GM21717 (cell line): ENCODE measurements around the gene SPATA13.

Source experiments
- ATAC-seq: cut with Tn5 transposase; IDR thresholded peaks from one replicate; pipeline ENCODE4 v1.9.1; 2021; ENCODE audit warnings: mild to moderate bottlenecking, moderate library complexity; ENCODE audit not compliant: unreplicated experiment

SPATA13 gene

DNA sequence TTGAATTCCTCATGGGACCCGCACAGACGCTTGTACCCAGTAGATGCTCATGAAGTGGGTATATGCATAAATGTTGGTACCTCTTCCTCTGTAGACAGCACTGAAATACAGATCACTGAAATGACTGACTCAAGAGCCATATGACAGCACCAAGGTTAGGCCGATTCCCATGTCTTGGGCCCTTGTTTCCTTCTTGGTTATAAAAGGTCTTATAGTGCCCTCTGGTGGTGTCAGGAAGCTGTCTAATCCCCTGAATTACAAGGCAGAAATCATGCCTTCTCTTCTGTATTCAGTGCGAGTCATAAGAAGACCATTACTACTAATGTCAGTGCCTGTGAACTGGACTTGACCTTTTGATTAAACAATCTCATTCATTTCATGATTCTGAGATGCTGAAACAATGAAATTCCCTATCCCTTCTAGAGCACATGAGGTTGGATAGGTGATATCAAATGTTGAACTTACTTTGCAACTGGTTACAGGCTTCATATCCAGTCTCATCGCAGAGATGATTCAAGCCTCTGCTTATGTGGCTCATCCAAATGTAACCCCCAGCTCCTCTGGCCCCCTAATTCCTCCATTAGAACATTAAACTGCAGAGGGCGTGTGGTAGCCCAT is 59.7 kb downstream of the SPATA13 start:
- no peak for ATAC-seq

DNA sequence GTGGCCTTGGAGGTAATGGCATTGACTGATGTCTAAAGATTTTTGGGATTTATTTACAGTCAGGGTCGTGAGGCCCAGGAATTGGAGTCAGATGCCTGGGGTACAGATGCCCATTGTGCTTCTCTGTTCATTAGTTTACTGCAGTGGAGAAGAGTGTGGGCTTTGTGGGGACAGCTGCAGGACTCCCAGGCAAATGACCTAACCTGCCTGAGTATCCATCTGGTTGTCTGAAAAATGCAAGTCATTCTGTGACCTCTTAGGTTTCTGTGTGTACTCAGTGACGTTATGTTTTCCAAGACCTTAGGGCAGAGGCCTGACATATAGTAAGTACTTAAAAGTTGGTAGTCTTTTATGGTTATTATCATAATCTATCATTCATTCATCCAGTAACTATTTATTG is 60.5 kb downstream of the SPATA13 start:
- no peak for ATAC-seq

DNA sequence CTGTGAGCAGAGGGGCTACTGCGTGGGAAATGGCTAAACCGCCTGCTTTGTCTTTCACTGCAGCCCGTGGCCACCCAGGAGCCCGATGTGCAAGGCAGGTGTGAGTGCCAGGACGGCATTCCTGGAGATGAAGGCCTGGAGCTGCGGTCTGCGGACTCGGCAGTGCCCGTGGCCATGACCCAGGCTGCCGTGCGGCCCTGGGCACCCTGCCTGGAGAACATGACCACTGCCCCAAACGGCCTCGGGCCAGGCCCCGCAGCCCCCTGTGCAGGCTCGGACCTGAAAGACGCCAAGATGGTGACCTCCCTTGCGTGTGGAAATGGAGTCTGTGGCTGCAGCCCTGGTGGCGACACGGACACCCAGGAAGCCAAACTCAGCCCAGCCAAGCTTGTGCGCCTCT is 62.2 kb downstream of the SPATA13 start:
- ATAC-seq: no peak

DNA sequence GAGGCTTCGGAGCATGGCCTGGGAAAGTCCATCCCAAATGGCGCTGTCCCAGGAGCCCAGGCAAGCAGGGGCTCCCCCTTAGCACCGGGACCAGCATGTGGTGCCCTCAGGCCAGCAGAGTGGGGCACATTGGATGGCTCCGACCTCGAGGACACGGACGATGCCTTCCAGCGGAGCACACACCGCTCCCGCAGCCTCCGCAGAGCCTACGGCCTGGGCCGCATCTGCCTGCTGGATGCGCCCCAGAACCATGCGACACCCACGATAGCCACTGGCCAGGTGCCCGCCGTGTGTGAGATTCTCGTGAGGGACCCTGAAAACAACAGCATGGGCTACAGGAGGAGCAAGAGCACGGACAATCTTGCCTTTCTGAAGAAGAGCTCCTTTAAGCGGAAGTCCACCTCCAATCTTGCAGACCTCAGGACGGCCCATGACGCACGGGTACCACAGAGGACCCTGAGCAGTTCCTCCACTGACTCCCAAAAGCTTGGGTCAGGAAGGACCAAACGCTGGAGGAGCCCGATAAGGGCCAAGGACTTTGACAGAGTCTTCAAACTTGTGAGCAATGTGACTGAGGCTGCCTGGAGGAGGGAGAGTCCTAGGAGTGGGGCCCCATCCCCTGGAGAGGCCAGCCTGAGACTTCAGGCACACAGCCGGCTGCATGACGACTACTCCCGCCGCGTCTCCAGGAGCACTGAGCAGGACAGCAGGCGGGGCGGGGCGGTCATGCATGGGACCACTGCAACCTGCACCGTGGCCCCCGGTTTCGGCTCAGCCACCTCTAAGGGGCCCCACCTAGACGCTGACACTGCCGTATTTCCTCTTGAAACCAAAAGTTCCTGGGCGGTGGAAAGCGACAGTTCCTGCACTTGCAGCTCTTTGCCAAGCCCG is 63.1 kb downstream of the SPATA13 start:
- ATAC-seq: no peak

DNA sequence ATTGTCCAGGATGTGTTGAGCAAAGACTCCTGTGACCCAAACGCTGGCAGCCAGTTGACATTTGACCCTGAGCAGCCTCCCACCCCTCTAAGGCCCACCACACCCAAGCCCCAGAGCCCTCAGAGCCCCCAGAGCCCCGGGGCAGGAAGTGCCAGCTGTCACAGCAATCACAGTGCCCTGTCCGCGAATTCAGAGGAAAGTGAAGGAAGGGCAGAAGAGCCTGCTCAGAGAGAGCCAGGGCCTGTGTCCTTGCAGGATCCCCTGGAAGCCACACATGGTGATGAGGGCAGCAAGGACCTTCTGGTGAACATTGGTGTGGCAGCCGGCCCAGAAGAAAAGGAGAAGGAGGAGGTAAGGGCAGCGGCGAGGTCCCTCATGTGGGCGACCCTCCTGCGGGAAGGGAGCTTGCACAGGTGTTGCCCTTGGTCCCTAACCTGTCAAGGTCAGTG is 63.7 kb downstream of the SPATA13 start:
- ATAC-seq: no peak

DNA sequence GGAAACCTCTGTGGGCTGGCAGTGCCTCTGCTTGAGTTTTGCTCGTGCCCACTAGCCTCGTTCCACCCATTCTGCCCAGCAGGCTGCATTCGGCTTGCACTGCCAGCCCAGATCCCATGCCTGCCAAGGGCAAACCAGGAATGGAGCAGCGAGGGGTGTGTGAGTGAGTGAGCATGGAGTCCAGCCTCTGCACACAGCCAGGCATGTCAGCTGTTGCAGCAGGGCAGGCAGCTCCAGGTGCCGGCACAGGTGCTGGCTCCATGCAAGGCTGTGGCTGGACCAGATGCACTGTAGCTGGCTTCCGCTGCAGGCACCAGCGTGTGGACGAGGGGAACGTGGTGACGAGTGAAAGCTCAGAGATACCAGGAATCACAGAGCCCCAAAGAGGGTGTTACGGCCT is 64.5 kb downstream of the SPATA13 start:
- ATAC-seq: no peak

DNA sequence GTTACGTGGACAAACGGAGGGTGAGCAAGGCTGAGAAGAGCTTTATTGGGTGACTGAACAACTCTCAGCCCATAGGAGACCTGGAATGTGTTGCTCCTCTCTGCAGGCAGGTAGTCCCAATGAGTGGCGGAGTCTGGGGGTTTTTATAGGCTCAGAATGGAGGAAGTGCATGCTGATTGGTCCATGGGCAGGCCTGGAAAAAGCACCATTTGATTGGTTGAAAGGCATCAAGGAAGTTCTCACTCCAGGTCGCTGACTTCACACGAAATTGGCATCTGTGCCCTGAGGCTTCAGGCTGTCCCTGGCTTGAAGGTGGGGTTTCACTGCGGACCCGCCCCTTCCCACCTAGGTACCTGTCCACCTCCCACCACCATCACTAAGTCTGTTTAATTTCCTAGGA is 65.4 kb downstream of the SPATA13 start:
- ATAC-seq: no peak

DNA sequence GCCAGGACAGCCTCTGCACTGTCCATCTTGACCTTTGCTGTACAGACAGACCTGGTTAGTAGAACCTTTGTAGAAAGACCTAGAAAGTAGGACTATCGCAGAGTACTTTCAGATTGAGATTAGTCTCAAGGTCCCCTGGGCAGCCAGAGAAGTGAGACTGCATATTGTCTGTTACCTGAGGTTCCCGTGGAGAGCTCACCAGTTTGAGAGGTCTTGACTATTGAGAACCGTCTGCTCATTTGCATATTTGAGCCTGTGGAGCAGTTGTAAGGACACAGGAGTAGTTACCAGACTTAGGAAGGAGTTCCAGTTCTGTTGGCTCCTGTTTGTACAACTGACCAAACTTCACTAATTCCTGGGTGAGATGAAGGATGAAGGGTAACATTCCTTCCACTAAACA is 66.2 kb downstream of the SPATA13 start:
- no peak for ATAC-seq

DNA sequence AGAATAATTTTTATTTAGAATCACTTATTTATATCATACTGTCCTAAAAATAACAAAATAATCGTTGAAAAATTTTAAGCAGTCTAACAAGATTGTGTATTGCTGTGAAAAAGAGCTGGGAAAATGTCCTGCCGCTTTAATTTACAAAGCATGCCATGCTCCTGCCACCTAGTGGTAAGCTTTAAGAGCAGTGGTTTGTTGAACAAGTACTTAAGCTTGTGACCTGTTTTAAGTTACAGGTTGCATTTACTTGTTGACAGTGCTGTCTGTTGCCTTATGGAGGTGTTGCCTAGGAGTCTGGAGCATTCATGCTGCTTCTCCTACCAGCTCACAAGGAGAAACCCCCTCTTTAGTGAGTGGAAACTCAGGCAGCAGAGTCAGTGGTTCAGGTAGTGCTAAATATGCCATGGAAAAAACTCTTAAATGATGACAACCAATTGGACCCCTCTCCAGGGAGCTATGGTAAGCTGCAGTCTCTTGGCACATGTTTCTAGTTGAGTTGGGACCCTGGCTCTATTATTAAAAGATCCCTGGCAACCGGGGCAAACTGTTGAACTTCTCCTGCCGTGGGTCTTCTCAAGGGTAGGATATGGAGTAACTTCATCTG is 68.4 kb downstream of the SPATA13 start:
- ATAC-seq: no peak

DNA sequence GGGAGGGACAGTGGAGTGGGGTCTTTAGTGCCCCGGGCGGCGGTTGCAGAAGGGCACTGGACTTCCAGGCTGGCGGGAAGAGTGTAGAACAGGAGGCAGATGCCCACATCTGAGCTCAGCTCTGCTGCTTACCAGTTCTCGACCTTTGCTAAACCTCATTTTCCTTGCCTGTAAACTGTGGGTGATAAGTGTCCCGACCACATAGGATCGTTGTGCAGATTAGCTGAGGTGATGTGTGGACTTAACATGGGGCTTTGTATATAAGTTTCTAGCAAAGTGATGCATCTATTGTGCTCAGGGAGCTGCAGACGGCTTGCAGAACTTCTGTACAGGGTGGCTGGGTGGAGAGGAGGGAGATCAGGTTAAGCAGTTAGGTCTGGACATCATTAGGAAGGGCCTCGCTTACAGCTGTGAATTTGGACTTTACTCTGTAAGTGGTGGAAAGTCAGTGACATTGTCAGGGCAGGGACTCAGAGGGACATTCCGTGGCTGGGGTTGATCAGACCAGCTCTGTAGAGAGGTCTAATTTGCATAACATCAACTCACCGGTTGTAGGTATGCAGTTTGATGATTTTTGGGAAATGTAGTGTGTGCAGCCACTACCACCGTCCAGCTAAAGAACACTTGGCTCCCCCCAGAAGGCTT is 70.0 kb downstream of the SPATA13 start:
- no peak for ATAC-seq

DNA sequence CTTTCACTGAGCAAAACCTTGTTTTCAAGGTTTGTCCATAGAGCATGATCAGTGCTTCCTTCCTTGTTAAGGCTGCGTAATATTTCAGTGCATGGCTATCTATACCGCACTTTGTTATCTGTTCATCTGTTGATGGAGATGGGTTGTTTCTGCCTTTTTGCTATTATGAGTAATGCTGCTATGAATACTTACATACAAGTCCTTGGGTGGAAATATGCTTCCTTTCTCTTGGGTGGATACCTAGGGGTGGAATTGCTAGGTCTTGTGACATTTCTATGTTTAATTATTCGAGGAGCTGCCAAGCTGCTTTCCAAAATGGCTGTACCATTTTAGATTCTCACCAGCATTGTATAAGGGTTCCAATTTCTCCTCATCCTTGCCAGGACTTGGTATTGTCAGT is 70.9 kb downstream of the SPATA13 start:
- ATAC-seq: no peak

DNA sequence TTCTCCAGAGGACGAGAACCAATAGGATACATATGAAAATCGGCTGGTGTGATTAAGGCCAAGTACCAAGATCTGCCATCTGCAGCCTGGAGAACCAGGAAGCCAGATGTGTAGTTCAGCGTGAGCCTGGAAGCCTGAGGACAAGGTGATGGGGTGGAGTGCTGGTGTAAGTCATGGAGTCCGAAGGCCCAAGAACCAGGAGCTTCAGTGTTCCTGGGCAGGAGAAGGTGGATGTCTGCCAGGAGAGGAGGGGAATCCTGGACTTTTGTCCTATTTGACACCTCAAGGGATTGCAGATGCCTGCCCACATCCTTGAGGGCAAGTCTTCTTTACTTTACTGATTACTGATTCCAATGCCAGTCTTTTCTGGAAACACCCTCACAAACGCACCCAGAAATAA is 71.5 kb downstream of the SPATA13 start:
- ATAC-seq: no peak

DNA sequence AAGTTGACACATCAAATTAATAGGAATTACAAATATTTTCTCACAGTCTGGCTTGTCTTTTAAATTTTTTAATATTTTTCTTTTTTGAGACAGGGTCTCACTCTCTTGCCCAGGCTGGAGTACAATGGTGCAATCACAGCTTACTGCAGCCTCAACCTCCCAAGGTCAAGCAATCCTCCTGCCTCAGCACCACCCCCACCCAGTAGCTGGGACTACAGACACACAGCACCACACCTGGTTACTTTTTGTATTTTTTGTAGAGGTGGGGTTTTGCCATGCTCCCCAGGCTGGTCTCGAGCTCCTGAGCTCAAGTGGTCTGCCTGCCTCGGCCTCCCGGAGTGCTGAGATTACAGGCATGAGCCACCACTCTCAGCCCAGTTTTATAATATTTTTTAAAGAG is 72.0 kb downstream of the SPATA13 start:
- ATAC-seq: no peak

DNA sequence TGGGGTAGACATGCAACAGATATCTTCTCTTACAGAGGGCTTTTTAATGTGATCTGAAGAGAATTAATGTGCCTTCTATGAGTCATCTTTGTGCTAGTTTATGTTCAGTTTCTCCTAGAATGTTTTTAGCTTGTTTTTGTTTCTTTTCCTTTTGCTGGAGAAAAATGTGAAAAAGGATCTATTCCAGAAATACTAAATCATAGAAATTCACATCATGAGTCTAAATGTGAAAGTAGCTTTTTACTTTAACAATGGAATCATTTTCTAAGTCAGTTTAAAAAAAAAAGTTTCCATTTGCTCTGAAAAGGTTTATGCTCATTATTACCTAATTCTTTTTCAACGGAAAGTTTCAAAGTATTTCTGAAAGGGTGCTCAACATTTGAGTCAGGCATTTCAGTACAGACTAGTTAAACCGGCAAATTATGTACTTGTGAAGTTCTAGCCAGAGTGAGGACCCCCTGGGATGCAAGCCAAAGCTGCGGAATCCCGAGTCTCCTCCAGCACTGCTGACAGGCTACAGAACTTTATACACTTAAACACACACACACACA is 72.9 kb downstream of the SPATA13 start:
- no peak for ATAC-seq

DNA sequence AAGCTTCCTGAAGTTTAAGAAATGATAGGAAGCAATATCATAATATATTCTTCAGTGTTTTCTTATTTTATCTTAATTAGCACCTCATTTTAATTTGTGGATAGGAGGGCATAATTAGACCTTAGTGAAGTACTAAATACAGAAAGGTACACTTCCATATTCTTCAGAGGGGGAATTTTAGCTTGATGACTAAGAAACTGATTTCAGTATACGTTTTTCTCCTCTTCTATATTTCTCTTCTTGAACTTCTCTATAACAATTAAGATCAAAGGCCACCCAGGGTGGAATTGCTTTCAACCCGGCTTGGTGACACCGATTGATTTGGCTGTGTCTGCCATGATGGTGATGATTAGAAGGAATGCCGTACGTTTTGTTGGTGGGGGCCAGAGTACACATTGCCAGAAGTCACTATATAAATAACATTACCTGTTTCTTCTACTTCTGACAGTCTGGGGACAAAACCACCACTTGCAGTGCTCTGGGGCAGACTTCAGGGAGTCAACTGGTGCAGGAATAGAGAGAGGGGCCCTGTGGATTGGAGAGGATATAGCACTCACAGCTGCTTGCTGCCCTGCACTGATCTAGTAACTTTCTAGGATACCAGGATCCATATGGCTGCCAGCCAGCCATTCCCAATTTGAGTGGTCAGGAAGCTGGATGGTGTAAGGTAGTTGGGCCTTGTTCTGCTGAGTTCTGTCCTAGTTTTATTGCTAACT is 73.8 kb downstream of the SPATA13 start:
- ATAC-seq: no peak

DNA sequence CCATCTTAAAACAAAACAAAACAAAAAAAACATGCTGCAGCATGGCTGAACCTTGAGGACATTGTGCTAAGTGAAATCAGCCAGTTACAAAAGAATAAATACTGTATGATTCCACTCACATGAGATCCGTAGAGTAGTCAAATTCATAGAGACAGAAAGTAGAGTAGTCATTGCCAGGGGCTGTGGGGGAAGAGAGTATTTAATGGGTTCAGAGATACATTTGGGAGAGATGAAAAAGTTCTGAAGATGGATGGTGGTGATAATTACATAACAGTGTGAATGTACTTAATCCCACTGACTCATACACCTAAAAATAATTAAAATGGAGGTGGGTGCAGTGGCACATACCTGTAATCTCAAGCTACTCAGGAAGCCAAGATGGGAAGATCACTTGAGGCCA is 76.8 kb downstream of the SPATA13 start:
- ATAC-seq: no peak

DNA sequence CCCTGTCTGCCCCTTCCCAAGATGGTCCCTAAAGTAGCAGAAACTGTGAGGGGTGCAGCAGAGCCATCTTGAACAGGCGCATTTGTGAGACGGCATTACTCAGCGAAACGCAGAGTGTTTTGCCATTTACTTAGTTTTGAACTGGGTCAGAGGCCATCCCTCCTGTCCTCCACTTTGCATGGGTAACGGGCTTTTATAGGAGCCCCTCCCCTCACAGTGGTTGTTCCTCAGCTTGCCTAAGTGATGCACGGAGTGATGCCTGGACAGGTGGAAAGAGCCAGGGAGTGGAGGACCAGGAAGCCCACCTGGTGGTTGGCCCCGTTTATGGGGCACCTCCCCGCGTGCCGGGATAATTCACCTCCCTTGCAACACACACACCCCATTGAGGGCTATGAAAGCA is 80.8 kb downstream of the SPATA13 start:
- no peak for ATAC-seq

DNA sequence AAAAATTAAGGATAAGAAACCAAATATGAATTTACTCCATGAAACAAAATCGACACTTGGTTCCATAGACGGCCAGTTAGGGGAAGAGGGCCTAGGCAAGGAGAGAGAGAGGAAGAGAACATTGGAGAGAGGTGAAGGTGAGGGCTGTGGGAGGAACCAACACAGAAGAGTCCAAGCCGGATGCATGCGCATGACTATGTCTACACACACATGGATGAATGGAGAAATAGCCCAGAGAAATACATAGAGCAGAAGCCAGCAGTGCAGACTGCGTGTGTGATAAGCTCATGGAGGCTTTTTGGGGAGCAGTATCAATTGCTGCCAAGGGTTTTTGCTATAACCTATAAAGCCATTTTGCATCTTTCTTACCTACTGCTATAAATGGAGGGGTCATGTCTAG is 81.6 kb downstream of the SPATA13 start:
- ATAC-seq: no peak

DNA sequence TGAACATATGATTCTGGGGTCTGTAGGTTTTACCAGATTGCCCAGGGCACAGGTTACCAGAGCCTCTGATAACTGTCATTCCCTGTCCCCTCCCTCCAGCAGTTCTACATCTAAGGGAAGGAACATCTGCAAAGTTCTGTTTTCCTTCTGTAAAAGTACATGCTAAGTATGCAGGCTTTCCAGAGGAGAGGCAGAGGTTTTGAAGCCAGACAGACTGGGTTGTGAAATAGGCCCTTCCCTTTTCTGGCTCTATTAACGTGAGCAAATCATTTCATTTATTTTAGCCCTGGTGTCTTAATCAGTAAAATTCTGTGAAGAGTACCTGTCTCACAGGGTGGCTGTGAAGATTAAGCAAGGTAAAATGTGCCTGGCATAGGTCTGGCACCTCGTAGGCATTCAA is 82.8 kb downstream of the SPATA13 start:
- ATAC-seq: no peak

DNA sequence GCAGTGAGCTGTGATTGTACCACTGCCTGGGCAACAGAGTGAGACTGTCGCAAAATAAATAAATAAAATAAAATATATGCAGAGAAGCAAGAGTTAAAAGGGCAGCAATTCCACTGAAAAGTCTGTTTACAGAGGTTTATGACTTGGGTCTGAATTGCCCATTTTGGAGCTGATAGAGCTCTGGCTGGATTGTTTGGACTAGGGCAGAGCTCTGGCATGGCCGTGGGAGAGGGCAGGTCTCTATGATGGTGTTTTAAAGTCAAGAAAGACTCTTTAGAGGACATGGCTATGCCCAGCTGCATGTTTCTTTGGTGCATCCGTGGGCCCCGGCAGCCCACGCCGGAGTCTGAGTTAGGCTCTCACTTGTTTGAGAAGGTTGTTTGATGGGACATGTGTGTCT is 84.3 kb downstream of the SPATA13 start:
- ATAC-seq: no peak

DNA sequence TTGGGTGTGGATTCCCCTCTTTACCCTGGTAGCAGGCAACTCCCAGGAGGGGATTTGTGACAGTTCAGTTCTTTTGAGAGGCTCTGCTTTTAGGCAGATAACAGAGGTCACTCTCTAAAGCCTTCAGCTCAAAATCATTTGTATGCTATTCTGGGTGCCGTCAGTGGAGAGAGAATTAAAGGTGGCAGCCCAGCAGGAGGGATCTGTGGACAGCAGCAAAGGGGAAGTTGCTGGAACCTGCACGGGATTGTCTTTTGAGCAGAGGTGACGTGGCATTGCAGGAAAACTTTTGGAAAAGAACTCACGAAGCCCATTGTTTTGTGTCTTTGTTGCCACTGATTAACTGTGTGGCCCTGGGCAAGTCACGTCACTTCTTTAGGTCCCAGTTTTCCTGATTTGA is 86.5 kb downstream of the SPATA13 start:
- ATAC-seq: no peak
